Loucy (cell line): ENCODE data around the gene PRKD2.

Experiments used
- EZH2phosphoT487 ChIP-seq: fragments of 200-600 bp; IDR thresholded peaks from 2 replicates; pipeline ENCODE4 v1.6.1; 2018; ENCODE audit warnings: antibody characterized with exemption, mild to moderate bottlenecking, moderate library complexity, borderline replicate concordance
- TF ChIP-seq, protein P1 (sequence below): fragments of 200-600 bp; sonication (generic); conservative IDR thresholded peaks from 2 replicates; pipeline ENCODE4 v1.5.1; 2014; ENCODE audit warnings: mild to moderate bottlenecking, antibody characterized with exemption, low read length

DNA sequence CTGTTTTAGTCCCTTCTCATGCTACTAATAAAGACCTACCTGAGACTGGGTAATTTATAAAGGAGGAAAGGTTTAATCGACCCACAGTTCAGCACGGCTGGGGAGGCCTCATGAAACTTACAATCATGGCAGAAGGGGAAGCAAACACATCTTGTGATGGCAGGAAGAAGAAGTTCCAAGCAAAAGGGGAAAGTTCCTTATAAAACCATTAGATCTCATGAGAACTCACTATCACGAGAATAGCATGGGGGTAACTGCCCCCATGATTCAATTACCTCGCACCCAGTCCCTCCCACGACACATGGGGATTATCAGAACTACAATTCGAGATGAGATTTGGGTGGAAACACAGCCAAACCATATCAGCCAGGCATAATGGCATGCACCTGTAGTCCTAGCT is 42.3 kb upstream of the PRKD2 start:
- TF ChIP-seq, protein P1, sequence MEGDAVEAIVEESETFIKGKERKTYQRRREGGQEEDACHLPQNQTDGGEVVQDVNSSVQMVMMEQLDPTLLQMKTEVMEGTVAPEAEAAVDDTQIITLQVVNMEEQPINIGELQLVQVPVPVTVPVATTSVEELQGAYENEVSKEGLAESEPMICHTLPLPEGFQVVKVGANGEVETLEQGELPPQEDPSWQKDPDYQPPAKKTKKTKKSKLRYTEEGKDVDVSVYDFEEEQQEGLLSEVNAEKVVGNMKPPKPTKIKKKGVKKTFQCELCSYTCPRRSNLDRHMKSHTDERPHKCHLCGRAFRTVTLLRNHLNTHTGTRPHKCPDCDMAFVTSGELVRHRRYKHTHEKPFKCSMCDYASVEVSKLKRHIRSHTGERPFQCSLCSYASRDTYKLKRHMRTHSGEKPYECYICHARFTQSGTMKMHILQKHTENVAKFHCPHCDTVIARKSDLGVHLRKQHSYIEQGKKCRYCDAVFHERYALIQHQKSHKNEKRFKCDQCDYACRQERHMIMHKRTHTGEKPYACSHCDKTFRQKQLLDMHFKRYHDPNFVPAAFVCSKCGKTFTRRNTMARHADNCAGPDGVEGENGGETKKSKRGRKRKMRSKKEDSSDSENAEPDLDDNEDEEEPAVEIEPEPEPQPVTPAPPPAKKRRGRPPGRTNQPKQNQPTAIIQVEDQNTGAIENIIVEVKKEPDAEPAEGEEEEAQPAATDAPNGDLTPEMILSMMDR, result no peak
- no peak for TF ChIP-seq EZH2phosphoT487
